ENCODE measurements around the gene TBL1X. TPM values are rescaled to one million over a fixed set of nuclear protein-coding genes. Genes with fewer than 3 reads are reported as not detected.

The TBL1X gene
- total and polyA plus RNA-seq, 2 of the 8 experiments (the other 6 are each of a cell fraction or from before 2014, with no cell fraction given) = 13.3 to 25.6 TPM

- Histone ChIP-seq H2AK5ac (ENCODE audit: low read depth, low read length) (no peak overlapping the region), H2BK5ac (ENCODE audit: low read depth, low read length) (no peak overlapping the region), H3K14ac (ENCODE audit: insufficient read length) (no peak overlapping the region), H3K4me1 (replicated peaks in 1 of 4; ENCODE audit: control insufficient read depth in 3 of 4, insufficient read depth in 4 of 4, low read length in 3 of 4) (peaks cover 0 to 3% (median 0%) of the 10 kb centered on the region in 4 experiments; a peak in 1 of 7 replicates), H4K91ac (replicated peaks; ENCODE audit: insufficient read length, low read length) (no peak overlapping the region), H4K5ac (ENCODE audit: insufficient read length, low read depth, low read length) (no peak overlapping the region), H3K27me3 (replicated peaks in 1 of 4; ENCODE audit: control insufficient read depth in 3 of 4, extremely low read depth in 1 of 4, insufficient read depth in 3 of 4, low read length in 3 of 4) (no peaks in the 10 kb centered on the region), H4K20me1 (replicated peaks in 1 of 2; ENCODE audit: control insufficient read depth in 1 of 2, insufficient read depth in 2 of 2, low read length in 2 of 2) (no peaks in the 10 kb centered on the region), H2BK15ac (ENCODE audit: low read length) (no peak overlapping the region), H3K4ac (replicated peaks; ENCODE audit: insufficient read length, low read depth, low read length) (no peak overlapping the region), H3K9ac (replicated peaks in 1 of 4; ENCODE audit: extremely low read depth in 1 of 4, low read depth in 3 of 4, low read length in 3 of 4) (no peak overlapping the region), H3K18ac (ENCODE audit: extremely low read depth, low read length) (no peak overlapping the region), H3K79me2 (ENCODE audit: control insufficient read depth in 1 of 2, insufficient read depth in 2 of 2, low read length in 2 of 2) (no peaks in the 10 kb centered on the region), H2BK120ac (replicated peaks; ENCODE audit: low read depth, low read length) (no peak overlapping the region), H3K27ac (ENCODE audit: low read depth, low read length) (no peak overlapping the region), H2AFZ (ENCODE audit: low read length) (no peak overlapping the region), H3K23ac (ENCODE audit: insufficient read length) (no peak overlapping the region), H3K56ac (replicated peaks; ENCODE audit: insufficient read length, low read depth, low read length) (no peak overlapping the region), H2BK20ac (ENCODE audit: low read length) (no peak overlapping the region), H3K4me2 (ENCODE audit: insufficient read depth in 1 of 2, low read depth in 2 of 2, low read length in 2 of 2) (no peak overlapping the region), H2BK12ac (ENCODE audit: low read depth, low read length) (no peak overlapping the region), H3K23me2 (ENCODE audit: low read depth, low read length) (no peaks in the 10 kb centered on the region), H4K8ac (ENCODE audit: extremely low read depth, insufficient read depth, low read length) (no peak overlapping the region), H3K36me3 (ENCODE audit: control insufficient read depth in 2 of 4, insufficient read depth in 4 of 4, low read length in 3 of 4) (no peaks in the 10 kb centered on the region), H3K9me3 (ENCODE audit: insufficient read depth in 2 of 2, low read depth in 1 of 2, low read length in 1 of 2) (no peaks in the 10 kb centered on the region), H3K79me1 (ENCODE audit: low read depth, low read length) (no peaks in the 10 kb centered on the region), H3K4me3 (ENCODE audit: extremely low read depth in 1 of 4, insufficient read depth in 2 of 4, low read depth in 3 of 4, low read length in 4 of 4) (no peak overlapping the region)
- CTCF ChIA-PET (ENCODE audit: partially characterized antibody) = interaction anchor here (1.0 kb wide), 1 partner anchor 15 kb away, joined by 3 read pairs; the partner anchor contains the start of gene SHROOM2
- TF ChIP-seq GABPA (IDR thresholded peaks at IDR 0.05; ENCODE audit: borderline replicate concordance, insufficient read depth, low read length) = no peak
- TF ChIP-seq KDM5A (IDR thresholded peaks at IDR 0.05; ENCODE audit: low read length) = no peak
- TF ChIP-seq, protein P1, sequence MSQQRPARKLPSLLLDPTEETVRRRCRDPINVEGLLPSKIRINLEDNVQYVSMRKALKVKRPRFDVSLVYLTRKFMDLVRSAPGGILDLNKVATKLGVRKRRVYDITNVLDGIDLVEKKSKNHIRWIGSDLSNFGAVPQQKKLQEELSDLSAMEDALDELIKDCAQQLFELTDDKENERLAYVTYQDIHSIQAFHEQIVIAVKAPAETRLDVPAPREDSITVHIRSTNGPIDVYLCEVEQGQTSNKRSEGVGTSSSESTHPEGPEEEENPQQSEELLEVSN (IDR thresholded peaks at IDR 0.05) = no peak
- no peak for TF ChIP-seq CHD2 (IDR thresholded peaks at IDR 0.05; ENCODE audit: low read length)
- no peak for TF ChIP-seq EZH2 (IDR thresholded peaks at IDR 0.05; ENCODE audit: low read depth, low read length, severe bottlenecking)
- no peak for TF ChIP-seq TCF12 (IDR thresholded peaks at IDR 0.05; ENCODE audit: low read depth, low read length)
- no peak for TF ChIP-seq RBBP5 (IDR thresholded peaks at IDR 0.05; ENCODE audit: borderline replicate concordance, low read depth, low read length)
- no peak for TF ChIP-seq TEAD4 (IDR thresholded peaks at IDR 0.05; ENCODE audit: low read depth, low read length)
- TF ChIP-seq KDM4A (IDR thresholded peaks at IDR 0.05; ENCODE audit: low read depth, low read length, severe bottlenecking) = no peak
- 73% methylated on average over 1 of the region's 1 CpG; no CpG with 5 or more reads in 1 of the 2 experiments for WGBS, 2 experiments (ENCODE audit: extremely low coverage in 1 of 2, insufficient coverage in 1 of 2, insufficient read length in 1 of 2, insufficient replicate concordance in 2 of 2, low coverage in 1 of 2, low lambda C conversion rate in 2 of 2, missing lambda C conversion rate in 1 of 2)
- POLR2A ChIA-PET (ENCODE audit: partially characterized antibody) = interaction anchor here (0.6 to 1.2 kb wide), 2 partner anchors 20 to 263 kb away, joined by 3 to 4 read pairs; no protein-coding TSS in a partner anchor
- FAIRE-seq = no peak
- no peak for DNase-seq (ENCODE audit: low read depth in 1 of 2, low spot score in 2 of 2)
Observed at GRCh38 chrX:9770319-9770718, 305.5 kb downstream of the TBL1X start.

Data from H1 (cell line).